ENCODE results near the gene USP24.

USP24 gene

GRCh38 chr1:55064071-55064581 is 151.0 kb downstream of the USP24 start:
- no peaks in the 10 kb centered on the region; the same call in 1 of the 2 replicates for H3K9me3 ChIP-seq (ENCODE audit: insufficient read depth, low read length)
- no peak overlapping the region for H3K4me3 ChIP-seq (ENCODE audit: insufficient read length, low read depth)
- TF ChIP-seq ZNF274 (IDR thresholded peaks at IDR 0.05; ENCODE audit: low read depth, low read length) (no peak), SUZ12 (IDR thresholded peaks at IDR 0.05; ENCODE audit: extremely low read depth, insufficient read depth, insufficient read length) (no peak), YY1 (IDR thresholded peaks at IDR 0.05; ENCODE audit: insufficient read depth, insufficient read length) (no peak)
- no peak for DNase-seq (ENCODE audit: low read depth, low spot score)
- H3K36me3 ChIP-seq (ENCODE audit: insufficient read depth, insufficient read length, low read length) = peaks cover 49% of the 10 kb centered on the region
- H3K27me3 ChIP-seq (ENCODE audit: insufficient read depth, insufficient read length) = no peaks in the 10 kb centered on the region
- H3K9ac ChIP-seq (ENCODE audit: insufficient read length, low read depth) = no peak overlapping the region
- H3K4me1 ChIP-seq (ENCODE audit: insufficient read depth, insufficient read length) = peaks cover 2% of the 10 kb centered on the region

GRCh38 chr1:55063577-55063942 is 151.6 kb downstream of the USP24 start:
- H3K4me3 ChIP-seq (ENCODE audit: insufficient read length, low read depth) = no peak overlapping the region
- peaks cover 2% of the 10 kb centered on the region for H3K4me1 ChIP-seq (ENCODE audit: insufficient read depth, insufficient read length)
- H3K9me3 ChIP-seq (ENCODE audit: insufficient read depth, low read length) = no peaks in the 10 kb centered on the region; the same call in 1 of the 2 replicates
- H3K9ac ChIP-seq (ENCODE audit: insufficient read length, low read depth) = no peak overlapping the region
- H3K36me3 ChIP-seq (ENCODE audit: insufficient read depth, insufficient read length, low read length) = peaks cover 48% of the 10 kb centered on the region
- DNase-seq (ENCODE audit: low read depth, low spot score) = no peak
- H3K27me3 ChIP-seq (ENCODE audit: insufficient read depth, insufficient read length) = no peaks in the 10 kb centered on the region
- TF ChIP-seq SUZ12 (IDR thresholded peaks at IDR 0.05; ENCODE audit: extremely low read depth, insufficient read depth, insufficient read length) = no peak
- no peak for TF ChIP-seq YY1 (IDR thresholded peaks at IDR 0.05; ENCODE audit: insufficient read depth, insufficient read length)
- TF ChIP-seq ZNF274 (IDR thresholded peaks at IDR 0.05; ENCODE audit: low read depth, low read length) = no peak

GRCh38 chr1:55062801-55063576 is 152.2 kb downstream of the USP24 start:
- Histone ChIP-seq H3K4me3 (ENCODE audit: insufficient read length, low read depth) (no peak overlapping the region), H3K27me3 (ENCODE audit: insufficient read depth, insufficient read length) (no peaks in the 10 kb centered on the region), H3K9ac (ENCODE audit: insufficient read length, low read depth) (no peak overlapping the region), H3K36me3 (ENCODE audit: insufficient read depth, insufficient read length, low read length) (peaks cover 42% of the 10 kb centered on the region), H3K9me3 (ENCODE audit: insufficient read depth, low read length) (no peaks in the 10 kb centered on the region; the same call in 1 of the 2 replicates), H3K4me1 (ENCODE audit: insufficient read depth, insufficient read length) (peaks cover 3% of the 10 kb centered on the region)
- no peak for DNase-seq (ENCODE audit: low read depth, low spot score)
- TF ChIP-seq SUZ12 (IDR thresholded peaks at IDR 0.05; ENCODE audit: extremely low read depth, insufficient read depth, insufficient read length) (no peak), YY1 (IDR thresholded peaks at IDR 0.05; ENCODE audit: insufficient read depth, insufficient read length) (no peak), ZNF274 (IDR thresholded peaks at IDR 0.05; ENCODE audit: low read depth, low read length) (no peak)

GRCh38 chr1:55061706-55062321 is 153.3 kb downstream of the USP24 start:
- Histone ChIP-seq H3K36me3 (ENCODE audit: insufficient read depth, insufficient read length, low read length) (peaks cover 42% of the 10 kb centered on the region), H3K4me1 (ENCODE audit: insufficient read depth, insufficient read length) (peaks cover 5% of the 10 kb centered on the region), H3K9ac (ENCODE audit: insufficient read length, low read depth) (no peak overlapping the region), H3K9me3 (ENCODE audit: insufficient read depth, low read length) (no peaks in the 10 kb centered on the region; the same call in 1 of the 2 replicates), H3K4me3 (ENCODE audit: insufficient read length, low read depth) (no peak overlapping the region), H3K27me3 (ENCODE audit: insufficient read depth, insufficient read length) (no peaks in the 10 kb centered on the region)
- no peak for DNase-seq (ENCODE audit: low read depth, low spot score)
- TF ChIP-seq ZNF274 (IDR thresholded peaks at IDR 0.05; ENCODE audit: low read depth, low read length) (no peak), YY1 (IDR thresholded peaks at IDR 0.05; ENCODE audit: insufficient read depth, insufficient read length) (no peak), SUZ12 (IDR thresholded peaks at IDR 0.05; ENCODE audit: extremely low read depth, insufficient read depth, insufficient read length) (no peak)

GRCh38 chr1:55061000-55061705 is 154.0 kb downstream of the USP24 start:
- H3K36me3 ChIP-seq (ENCODE audit: insufficient read depth, insufficient read length, low read length) = peaks cover 39% of the 10 kb centered on the region
- TF ChIP-seq YY1 (IDR thresholded peaks at IDR 0.05; ENCODE audit: insufficient read depth, insufficient read length) (no peak), ZNF274 (IDR thresholded peaks at IDR 0.05; ENCODE audit: low read depth, low read length) (no peak), SUZ12 (IDR thresholded peaks at IDR 0.05; ENCODE audit: extremely low read depth, insufficient read depth, insufficient read length) (no peak)
- H3K27me3 ChIP-seq (ENCODE audit: insufficient read depth, insufficient read length) = no peaks in the 10 kb centered on the region
- H3K4me1 ChIP-seq (ENCODE audit: insufficient read depth, insufficient read length) = peaks cover 5% of the 10 kb centered on the region
- DNase-seq (ENCODE audit: low read depth, low spot score) = no peak
- no peaks in the 10 kb centered on the region; the same call in 1 of the 2 replicates for H3K9me3 ChIP-seq (ENCODE audit: insufficient read depth, low read length)
- no peak overlapping the region for H3K4me3 ChIP-seq (ENCODE audit: insufficient read length, low read depth)
- no peak overlapping the region for H3K9ac ChIP-seq (ENCODE audit: insufficient read length, low read depth)

GRCh38 chr1:55060133-55060999 is 154.8 kb downstream of the USP24 start:
- Histone ChIP-seq H3K27me3 (ENCODE audit: insufficient read depth, insufficient read length) (no peaks in the 10 kb centered on the region), H3K36me3 (ENCODE audit: insufficient read depth, insufficient read length, low read length) (peaks cover 33% of the 10 kb centered on the region), H3K9ac (ENCODE audit: insufficient read length, low read depth) (no peak overlapping the region), H3K9me3 (ENCODE audit: insufficient read depth, low read length) (no peaks in the 10 kb centered on the region; the same call in 1 of the 2 replicates), H3K4me1 (ENCODE audit: insufficient read depth, insufficient read length) (peaks cover 5% of the 10 kb centered on the region), H3K4me3 (ENCODE audit: insufficient read length, low read depth) (no peak overlapping the region)
- TF ChIP-seq SUZ12 (IDR thresholded peaks at IDR 0.05; ENCODE audit: extremely low read depth, insufficient read depth, insufficient read length) (no peak), ZNF274 (IDR thresholded peaks at IDR 0.05; ENCODE audit: low read depth, low read length) (no peak), YY1 (IDR thresholded peaks at IDR 0.05; ENCODE audit: insufficient read depth, insufficient read length) (no peak)
- no peak for DNase-seq (ENCODE audit: low read depth, low spot score)
